ENCODE results near the gene PRMT2.

GRCh38 chr21:46651121-46651520 is 15.6 kb downstream of the PRMT2 start:
- no peak for TF ChIP-seq POLR2AphosphoS5 (IDR thresholded peaks at IDR 0.05)
- TF ChIP-seq, protein P1, sequence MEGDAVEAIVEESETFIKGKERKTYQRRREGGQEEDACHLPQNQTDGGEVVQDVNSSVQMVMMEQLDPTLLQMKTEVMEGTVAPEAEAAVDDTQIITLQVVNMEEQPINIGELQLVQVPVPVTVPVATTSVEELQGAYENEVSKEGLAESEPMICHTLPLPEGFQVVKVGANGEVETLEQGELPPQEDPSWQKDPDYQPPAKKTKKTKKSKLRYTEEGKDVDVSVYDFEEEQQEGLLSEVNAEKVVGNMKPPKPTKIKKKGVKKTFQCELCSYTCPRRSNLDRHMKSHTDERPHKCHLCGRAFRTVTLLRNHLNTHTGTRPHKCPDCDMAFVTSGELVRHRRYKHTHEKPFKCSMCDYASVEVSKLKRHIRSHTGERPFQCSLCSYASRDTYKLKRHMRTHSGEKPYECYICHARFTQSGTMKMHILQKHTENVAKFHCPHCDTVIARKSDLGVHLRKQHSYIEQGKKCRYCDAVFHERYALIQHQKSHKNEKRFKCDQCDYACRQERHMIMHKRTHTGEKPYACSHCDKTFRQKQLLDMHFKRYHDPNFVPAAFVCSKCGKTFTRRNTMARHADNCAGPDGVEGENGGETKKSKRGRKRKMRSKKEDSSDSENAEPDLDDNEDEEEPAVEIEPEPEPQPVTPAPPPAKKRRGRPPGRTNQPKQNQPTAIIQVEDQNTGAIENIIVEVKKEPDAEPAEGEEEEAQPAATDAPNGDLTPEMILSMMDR (IDR thresholded peaks at IDR 0.05): no peak
